NCI-H82 treated with DMSO at 0.1 percent for 48 hours (cell line): ENCODE data around the gene CELA2B.
"Not testable (repeated sequence)": the region's sequence is repeated elsewhere in the genome, so short reads cannot be mapped to it uniquely, and the experiment has no call there.

Source experiments
- DNase-seq: peaks from one replicate; lab custom pipeline; 2025; ENCODE audit not compliant: unreplicated experiment; lab: John Stamatoyannopoulos, UW

The CELA2B gene

DNA sequence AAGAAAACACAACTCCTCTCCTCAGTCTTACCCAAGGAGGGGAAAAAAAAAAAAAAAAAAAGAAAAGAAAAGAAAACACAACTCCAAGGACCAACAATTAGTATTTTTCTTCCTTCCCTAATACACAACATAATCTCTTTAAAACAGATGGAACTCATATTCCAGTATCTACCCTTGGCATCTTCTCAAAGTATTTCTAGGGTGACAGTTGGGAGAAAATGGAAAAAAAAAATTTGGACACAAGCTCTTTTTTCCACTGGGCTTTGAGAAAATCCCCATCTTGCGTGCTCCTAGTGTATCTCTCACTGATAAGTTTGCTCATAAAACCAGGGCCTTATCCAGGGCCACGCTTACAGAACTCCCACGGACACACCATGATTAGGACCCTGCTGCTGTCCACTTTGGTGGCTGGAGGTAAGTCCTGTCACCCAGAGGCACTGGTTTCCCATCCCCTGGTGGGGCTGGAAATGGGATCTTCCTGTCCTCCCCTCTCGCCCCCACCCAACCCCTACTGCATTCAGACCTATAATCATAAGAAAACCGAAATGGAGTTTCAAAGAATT is at the start of gene CELA2B:
CELA2B (plus strand) TSS at position 353 of the 563 bp plus-strand sequence; CDS start at position 375, 22 bp downstream.
- no peak for DNase-seq

DNA sequence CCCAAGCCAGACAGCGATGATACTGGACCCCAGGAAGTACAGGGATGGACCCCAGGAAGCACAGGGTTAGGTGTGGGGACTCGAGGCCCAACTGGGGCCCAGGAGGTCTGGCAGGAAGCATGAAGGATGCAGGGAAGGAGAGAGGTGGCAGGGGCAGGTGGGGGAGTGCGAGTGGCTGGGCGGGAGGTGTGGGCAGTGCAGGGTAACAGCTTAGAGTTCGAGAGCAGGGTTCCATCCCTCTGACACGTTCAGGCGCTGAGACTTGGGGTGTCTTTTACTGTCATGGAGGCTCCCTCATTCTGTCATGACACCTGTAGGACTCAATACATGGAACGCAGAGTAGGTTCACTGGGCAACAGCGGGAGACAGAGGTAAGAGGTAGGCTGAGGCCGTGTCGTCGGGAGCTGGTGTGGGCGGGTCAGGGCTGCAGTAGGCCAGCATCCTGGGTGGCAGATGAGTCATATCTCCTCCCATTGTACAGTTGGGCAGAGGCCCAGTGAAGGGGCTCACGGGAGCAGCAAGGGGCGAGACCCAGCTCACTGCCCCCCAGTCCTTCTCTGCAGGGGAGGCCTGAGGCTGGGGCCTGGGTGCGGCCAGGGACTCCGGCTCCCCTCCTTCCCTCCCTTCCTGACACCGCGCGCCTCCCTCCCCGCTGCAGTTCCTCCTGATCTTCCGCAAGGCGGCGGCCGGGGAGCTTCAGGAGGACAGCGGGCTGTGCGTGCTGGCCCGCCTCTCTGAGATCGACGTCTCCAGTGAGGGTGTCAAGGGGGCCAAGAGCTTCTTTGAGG is 49.2 kb upstream of the CELA2B start:
- DNase-seq, result no peak

GRCh38 chr1:15427280-15427666 is 48.6 kb upstream of the CELA2B start:
- no peak for DNase-seq

- not testable (repeated sequence) for DNase-seq
These were observed 47.7 kb upstream of the CELA2B start for GRCh38 chr1:15428252-15428651.

DNA sequence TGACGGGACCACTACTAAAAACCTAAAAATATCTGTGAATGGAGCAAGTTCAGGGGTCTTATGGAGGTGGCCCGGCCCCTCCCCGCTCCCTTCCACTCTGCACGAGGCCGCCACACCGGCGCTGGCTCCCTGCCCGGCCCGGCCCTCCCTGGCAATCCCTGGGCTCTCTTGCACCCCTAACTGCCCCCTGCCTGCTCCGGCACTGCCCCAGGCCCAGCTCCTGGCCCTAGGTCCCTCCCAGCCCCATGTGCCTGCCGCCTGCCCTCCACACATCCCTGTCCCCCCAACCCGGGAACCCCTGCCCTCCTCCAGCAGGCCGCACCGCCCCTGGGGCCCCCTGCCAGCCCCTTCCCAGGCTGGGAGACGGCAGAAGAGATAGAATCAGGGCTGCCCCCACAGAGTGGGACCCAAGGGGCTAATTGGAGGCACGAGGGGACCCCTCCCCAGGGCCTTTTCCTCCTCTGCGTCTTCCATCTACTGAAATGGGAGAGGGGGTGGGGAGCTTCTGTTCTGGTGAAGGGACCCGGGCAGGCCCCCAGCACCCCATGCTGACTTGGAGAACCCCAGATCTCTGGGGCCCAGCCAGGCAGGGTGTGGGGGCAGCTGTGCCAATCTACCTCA is 47.0 kb upstream of the CELA2B start:
- DNase-seq, result no peak

DNA sequence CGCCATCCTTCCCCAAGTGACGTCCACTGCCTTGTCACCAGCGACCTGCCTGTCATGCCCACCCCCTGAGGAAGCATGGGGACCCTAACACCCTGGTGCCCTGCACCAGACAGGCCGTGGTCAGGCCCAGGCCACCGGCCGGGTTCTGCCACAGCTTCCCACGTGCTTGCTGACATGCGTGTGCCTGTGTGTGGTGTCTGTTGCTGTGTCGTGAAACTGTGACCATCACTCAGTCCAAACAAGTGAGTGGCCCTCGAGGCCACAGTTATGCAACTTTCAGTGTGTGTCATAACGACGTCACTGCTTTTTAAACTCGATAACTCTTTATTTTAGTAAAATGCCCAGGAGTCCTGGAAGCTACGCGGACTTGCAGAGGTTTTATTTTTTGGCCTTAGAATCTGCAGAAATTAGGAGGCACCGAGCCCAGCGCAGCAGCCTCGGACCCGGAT is 46.2 kb upstream of the CELA2B start:
- no peak for DNase-seq

- peak; percentile 38 for DNase-seq
These were observed 44.9 kb upstream of the CELA2B start for GRCh38 chr1:15430787-15431570.

DNA sequence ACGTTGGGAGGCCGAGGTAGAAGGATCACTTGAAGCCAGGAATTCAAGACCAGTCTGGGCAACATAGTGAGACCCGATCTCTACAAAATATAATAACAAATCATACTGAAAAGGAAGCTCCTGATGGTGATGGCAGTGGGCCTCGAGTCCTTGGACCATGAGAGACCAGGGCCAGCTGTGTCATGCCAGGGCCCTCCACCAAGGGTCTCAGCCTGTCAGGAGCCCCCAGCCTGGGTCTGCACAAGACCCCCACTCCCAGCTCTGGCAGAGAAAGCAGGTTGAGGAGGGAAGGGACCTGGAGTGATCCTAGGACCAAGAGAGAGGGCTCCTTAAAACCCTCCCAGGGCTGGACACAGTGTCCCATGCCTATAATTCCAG is 44.3 kb upstream of the CELA2B start:
- DNase-seq, result no peak

DNA sequence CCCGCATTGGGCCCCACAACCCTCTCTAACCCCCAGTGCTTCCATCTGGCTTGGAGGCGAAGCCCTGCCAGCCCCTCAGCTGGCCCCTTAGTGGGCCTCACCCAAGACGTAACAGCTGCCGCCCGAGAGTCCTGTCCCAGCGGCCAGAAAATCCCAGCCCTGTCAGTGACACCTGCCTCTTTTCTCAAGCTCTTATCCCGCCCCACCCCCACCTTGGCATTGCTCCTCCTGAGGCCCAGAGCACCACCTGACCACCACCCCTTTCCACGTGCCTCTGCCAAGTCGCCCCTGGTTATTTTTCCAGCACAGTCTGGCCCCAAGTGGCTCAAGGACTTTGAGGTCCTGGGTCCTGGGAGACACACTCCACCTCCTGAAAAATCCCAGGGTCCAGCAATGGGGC is 43.6 kb upstream of the CELA2B start:
- DNase-seq, result peak; percentile 83

- DNase-seq, result no peak
These were observed 42.4 kb upstream of the CELA2B start for GRCh38 chr1:15433471-15433870.

DNA sequence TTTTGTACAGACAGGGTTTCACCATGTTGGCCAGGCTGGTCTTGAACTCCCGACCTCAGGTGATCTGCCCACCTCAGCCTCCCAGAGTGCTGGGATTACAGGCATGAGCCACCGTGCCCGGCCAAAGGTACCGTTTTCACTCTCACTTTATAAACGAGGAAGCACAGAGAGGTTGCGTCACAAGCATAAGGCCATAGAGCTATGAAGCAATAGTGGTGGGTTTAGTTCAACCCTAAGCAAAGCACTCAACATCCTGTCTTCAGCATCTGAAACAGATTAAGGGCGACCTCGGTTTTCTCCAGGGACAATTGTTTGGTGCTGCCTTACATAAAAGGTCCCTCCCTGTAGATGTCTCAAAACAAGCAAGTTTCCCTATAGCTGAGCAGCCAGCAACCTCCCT is 41.2 kb upstream of the CELA2B start:
- DNase-seq, result not testable (repeated sequence)

- no peak for DNase-seq
These were observed 40.4 kb upstream of the CELA2B start for GRCh38 chr1:15435239-15436077.

- no peak for DNase-seq
These were observed 38.9 kb upstream of the CELA2B start for GRCh38 chr1:15436881-15437442.

GRCh38 chr1:15439325-15439724 is 36.6 kb upstream of the CELA2B start:
- no peak for DNase-seq

DNA sequence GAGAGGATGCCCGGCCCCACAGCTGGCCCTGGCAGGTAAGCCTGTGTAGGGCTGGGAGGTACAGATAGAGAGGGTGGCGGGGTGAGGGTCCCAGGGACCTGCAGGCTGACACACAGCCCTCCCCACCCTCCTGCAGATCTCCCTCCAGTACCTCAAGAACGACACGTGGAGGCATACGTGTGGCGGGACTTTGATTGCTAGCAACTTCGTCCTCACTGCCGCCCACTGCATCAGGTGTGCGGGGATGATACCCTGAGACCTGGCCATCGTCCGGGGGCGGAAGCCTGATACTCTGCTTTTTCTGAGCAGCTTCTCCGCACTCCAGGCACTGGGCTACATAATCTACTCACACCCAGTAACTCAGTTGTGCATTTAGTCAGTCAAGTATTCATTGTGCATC is 35.5 kb upstream of the CELA2B start:
- no peak for DNase-seq

DNA sequence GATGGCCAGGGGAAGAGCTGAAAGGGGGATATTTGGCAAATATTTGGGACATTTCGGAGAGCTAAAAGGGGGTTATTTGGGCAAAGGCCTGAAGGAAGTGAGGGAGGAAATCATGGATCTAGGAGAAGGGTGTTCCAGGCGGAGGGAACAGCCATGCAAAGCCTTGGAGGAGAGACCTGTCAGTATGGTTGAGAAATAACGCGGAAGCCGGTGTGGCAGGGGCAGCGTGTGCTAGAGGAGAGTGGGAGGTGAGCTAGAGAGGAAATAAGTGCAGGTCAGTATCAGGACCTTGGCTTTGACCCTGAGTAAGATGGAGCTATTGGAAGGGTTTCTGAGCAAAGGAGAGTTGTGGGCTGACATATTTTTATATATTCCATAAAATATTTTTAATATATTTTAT is 34.7 kb upstream of the CELA2B start:
- no peak for DNase-seq

- DNase-seq, result no peak
These were observed 33.8 kb upstream of the CELA2B start for GRCh38 chr1:15442119-15442518.

DNA sequence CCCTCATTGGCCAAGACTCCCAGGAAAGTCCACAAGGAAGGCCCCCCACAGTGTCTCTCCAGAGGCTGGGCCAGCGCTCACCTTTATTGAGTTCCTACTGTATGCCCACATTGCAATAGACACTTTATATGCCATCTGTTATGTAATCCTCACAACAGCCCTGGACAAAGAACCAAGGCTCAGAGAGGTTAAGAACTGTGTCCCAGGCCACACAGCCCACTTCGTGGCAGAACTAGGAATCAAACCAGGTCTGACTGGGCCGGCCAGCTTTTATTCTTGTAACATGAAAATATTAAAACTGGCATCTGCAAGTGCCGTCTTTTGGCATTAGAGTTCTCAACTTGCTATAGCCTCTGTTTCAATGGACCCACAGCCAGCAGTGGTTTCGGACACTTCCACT is 33.1 kb upstream of the CELA2B start:
- DNase-seq, result no peak

DNA sequence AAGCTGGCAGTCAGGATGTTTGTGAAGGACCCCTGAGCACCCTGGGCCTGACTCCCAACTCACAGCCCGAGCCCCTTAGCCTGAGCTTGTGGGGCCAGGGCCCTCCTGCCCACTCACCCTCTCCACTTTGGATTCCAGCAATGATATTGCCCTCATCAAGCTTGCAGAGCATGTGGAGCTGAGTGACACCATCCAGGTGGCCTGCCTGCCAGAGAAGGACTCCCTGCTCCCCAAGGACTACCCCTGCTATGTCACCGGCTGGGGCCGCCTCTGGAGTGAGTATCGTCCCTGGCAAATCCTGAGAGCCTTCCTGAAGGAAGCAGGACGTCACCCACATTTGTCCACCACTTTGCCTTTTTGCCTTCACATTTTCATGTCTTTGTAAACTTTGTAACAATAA is 32.6 kb upstream of the CELA2B start:
- no peak for DNase-seq
